C4-2B (cell line): ENCODE results near the gene TMCC2.

Source experiments
- H3K27ac ChIP-seq: fragments of 450-650 bp; 2 replicates; pipeline ENCODE4 v1.5.1; 2017
- ZFX ChIP-seq: fragments of 450-650 bp; IDR thresholded peaks from 2 replicates; pipeline ENCODE4 v1.6.1; 2017
- TF ChIP-seq, protein P1 (sequence below): fragments of 450-650 bp; conservative IDR thresholded peaks from 2 replicates; pipeline ENCODE4 v1.5.1; 2017; ENCODE audit warnings: mild to moderate bottlenecking

Gene TMCC2

DNA sequence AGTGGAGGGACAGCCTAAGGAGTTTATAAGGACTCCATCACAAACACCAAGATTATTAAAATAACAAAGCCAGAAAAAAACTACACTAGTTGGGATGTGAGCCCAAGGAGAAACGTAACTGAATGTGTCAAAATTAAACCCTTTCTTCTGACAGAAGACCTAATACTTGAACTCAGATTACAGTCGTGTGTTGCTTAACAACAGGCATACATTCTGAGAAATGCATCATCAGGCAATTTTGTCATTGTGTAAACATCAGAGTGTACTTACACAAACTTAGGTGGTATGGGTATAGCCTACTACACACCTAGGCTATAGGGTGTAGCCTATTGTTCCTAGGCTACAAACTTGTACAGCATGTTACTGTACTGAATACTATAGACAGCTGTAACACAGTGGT, 39.6 kb upstream of the TMCC2 start:
- no peak overlapping the region for H3K27ac ChIP-seq
- no peak for TF ChIP-seq ZFX
- TF ChIP-seq, protein P1, sequence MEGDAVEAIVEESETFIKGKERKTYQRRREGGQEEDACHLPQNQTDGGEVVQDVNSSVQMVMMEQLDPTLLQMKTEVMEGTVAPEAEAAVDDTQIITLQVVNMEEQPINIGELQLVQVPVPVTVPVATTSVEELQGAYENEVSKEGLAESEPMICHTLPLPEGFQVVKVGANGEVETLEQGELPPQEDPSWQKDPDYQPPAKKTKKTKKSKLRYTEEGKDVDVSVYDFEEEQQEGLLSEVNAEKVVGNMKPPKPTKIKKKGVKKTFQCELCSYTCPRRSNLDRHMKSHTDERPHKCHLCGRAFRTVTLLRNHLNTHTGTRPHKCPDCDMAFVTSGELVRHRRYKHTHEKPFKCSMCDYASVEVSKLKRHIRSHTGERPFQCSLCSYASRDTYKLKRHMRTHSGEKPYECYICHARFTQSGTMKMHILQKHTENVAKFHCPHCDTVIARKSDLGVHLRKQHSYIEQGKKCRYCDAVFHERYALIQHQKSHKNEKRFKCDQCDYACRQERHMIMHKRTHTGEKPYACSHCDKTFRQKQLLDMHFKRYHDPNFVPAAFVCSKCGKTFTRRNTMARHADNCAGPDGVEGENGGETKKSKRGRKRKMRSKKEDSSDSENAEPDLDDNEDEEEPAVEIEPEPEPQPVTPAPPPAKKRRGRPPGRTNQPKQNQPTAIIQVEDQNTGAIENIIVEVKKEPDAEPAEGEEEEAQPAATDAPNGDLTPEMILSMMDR = no peak

DNA sequence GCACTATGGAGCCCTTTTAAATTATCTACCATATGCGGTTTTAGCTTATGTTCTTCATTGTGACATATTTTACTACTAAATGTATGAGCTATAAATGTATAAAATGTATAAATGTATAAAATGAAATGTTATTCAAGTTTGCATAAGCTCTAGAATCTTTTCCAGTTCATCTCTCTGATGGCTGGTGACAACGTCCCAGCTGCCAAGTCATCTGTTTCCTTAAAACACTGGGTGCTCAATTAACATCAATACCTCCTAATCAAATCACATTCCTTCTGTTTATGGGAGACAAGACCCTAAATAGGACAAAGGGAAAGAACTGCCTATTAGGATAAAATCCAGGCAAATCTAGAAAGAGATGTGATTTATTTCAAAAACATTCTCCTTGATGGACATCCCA, 39.1 kb upstream of the TMCC2 start:
- no peak overlapping the region for H3K27ac ChIP-seq
- no peak for TF ChIP-seq ZFX
- TF ChIP-seq, protein P1 = no peak

DNA sequence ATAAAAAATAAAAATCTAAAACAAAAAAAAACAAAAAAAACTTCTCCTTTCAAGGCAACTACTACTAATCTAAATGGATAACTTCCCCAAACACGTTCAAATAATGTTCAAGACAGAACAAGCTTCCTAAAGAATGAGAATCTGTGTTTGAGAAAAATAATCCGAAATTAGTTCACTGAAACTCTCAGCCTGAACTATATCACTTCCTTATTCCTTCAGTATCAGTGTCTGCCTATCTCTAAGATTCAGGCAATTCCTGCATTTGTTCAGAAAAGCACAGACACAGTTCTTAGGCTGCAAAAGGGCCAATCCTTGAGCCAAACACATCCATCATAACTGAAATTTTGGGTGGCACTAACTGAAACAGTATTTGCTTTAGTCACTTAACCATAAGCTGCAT, 38.6 kb upstream of the TMCC2 start:
- TF ChIP-seq ZFX = no peak
- TF ChIP-seq, protein P1 = no peak
- no peak overlapping the region for H3K27ac ChIP-seq

DNA sequence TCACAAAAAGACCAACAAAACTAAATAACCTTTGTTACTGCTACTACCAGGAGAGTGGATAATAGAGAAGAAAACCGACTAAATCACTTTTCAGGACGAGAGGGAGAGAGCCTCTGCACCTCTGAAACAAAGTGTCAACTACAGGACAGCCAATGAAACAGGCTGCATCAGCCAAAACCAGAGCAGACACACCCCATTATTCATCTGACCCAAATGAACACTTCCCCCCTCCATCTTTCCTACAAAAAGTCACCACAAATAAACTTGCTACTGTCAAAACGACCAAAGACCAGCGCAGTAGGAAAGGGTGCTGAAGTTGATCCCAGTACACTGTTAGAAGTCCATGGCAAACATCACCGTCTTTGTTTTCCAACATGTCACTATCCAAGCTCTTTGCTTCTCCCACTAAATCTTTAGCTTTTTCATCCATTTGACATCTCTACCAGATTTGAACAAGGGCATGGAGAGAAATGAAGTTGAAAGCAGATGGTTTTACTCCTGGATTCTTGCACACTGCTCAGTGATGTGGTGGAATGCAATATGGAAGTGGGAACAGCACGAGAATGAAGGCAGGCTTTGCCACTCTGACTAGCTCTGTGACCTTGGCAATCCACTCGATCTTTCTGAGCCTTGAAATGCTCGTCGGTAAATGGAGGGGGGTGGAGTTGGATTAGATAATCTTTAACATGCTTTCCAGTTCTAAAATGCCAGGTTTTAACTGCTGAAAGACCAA, 36.7 kb upstream of the TMCC2 start:
- TF ChIP-seq ZFX = no peak
- TF ChIP-seq, protein P1 = no peak
- H3K27ac ChIP-seq = no peak overlapping the region

DNA sequence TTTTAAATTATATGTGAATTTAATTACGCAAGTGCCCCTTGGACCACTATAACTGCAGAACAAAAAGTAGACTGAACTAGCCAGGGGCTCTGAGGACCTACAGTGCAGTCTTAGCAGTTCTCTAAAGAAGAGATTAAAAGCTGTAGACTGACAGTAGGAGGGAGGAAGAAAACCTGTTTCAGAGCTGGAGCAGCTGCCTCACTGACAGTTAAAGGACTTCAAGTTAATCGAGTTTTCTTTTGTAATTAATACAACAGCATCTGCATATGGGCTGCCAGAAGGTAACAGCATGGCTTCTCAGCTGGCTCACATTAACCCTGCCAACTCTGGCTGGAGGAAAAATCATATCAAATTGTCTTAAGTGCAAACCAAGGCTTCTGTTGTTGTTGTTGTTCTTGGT, 36.1 kb upstream of the TMCC2 start:
- TF ChIP-seq ZFX = no peak
- TF ChIP-seq, protein P1 = no peak
- no peak overlapping the region for H3K27ac ChIP-seq

DNA sequence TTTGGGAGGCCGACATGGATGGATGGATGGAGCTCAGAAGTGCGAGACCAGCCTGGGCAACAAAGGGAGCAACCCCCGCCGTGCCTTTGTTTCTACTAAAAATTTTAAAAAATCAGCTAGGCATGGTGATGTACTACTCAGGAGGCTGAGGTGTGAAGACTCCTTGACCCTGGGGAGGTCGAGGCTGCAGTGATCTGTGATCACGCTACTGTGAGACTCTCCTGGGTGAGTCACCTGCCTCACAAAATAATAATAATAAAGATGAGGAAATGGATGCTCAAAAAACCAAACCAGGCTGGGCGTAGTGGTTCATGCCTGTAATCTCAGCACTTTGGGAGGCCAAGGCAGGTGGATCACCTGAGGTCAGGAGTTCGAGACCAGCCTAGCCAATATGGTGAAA, 35.5 kb upstream of the TMCC2 start:
- H3K27ac ChIP-seq = no peak overlapping the region
- TF ChIP-seq, protein P1 = no peak
- no peak for TF ChIP-seq ZFX

DNA sequence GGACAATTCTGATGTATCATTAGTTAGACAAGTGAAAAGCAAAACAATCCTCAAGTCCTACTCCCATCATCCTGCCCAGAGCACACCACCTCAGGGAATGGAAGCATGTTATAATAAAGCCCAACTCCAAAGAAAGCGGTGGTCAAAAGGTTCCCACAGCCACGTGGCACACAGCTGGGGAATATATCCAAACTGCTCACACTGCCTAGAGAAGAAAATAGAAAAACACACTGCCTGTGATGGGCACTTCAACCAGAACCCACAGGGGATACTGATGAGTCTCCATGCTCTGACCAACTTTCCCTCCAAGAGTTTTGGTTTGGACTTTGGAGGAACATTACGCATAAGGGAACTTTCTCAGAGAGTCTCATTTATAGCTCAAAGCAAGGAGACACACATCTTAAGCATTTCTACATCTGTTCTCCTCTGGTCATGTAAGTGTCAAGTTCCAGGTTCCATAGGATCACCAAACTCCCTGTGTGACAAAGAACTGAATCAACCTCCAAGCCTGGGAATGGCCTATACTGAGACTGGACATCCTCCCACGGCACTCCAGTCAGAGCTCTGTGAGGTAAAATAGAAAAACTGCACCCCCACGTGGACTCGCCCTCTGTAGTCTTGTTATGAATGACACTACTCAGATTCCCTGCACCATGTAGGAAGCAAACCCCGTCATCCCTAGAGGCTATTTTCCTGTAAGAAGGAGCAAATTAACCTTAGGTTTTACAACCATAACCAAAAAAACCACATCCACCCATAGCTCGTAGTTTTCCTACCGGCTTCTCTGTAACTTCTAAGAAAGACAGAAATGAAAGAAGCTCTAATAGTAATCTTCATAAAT, 28.4 kb upstream of the TMCC2 start:
- no peak for TF ChIP-seq ZFX
- TF ChIP-seq, protein P1 = no peak
- H3K27ac ChIP-seq = no peak overlapping the region
